ENCODE measurements around the gene NEMF.
"Not testable (repeated sequence)": the region's sequence is repeated elsewhere in the genome, so short reads cannot be mapped to it uniquely, and the experiment has no call there.

NEMF gene

GRCh38 chr14:49852301-49853157 is at the start of gene NEMF:
Gene NEMF (minus strand): TSS chr14:49852788. CDS start chr14:49852753, 35 bp downstream.
- peak; percentile 90 for DNase-seq

GRCh38 chr14:49900973-49901372 is 48.4 kb upstream of the NEMF start:
- no peak for DNase-seq

- no peak for DNase-seq
Measured at GRCh38 chr14:49898485-49898884, 45.9 kb upstream of the NEMF start.

GRCh38 chr14:49897965-49898364 is 45.4 kb upstream of the NEMF start:
- no peak for DNase-seq

GRCh38 chr14:49897414-49897813 is 44.8 kb upstream of the NEMF start:
- no peak for DNase-seq

- DNase-seq = no peak
Measured at GRCh38 chr14:49896966-49897365, 44.4 kb upstream of the NEMF start.

- DNase-seq = not testable (repeated sequence)
Measured at GRCh38 chr14:49896272-49896671, 43.7 kb upstream of the NEMF start.

GRCh38 chr14:49895480-49895879 is 42.9 kb upstream of the NEMF start:
- no peak for DNase-seq

- DNase-seq = not testable (repeated sequence)
Measured at GRCh38 chr14:49894214-49895107, 41.9 kb upstream of the NEMF start.

- DNase-seq = no peak
Measured at GRCh38 chr14:49893309-49894213, 41.0 kb upstream of the NEMF start.

- DNase-seq = peak; percentile 96
Measured at GRCh38 chr14:49892636-49893308, 40.2 kb upstream of the NEMF start, which contains the start of gene ARF6. Gene ARF6 (plus strand): TSS chr14:49893082. CDS start chr14:49893737, 655 bp downstream.

GRCh38 chr14:49892301-49892635 is 39.7 kb upstream of the NEMF start:
- peak; percentile 92 for DNase-seq

- DNase-seq = no peak
Measured at GRCh38 chr14:49888293-49888692, 35.7 kb upstream of the NEMF start.

- DNase-seq = no peak
Measured at GRCh38 chr14:49886523-49886922, 33.9 kb upstream of the NEMF start.

- DNase-seq = no peak
Measured at GRCh38 chr14:49882826-49883694, 30.5 kb upstream of the NEMF start.

GRCh38 chr14:49881350-49882001 is 28.9 kb upstream of the NEMF start:
- DNase-seq = no peak

GRCh38 chr14:49880267-49881064 is 27.9 kb upstream of the NEMF start:
- DNase-seq = no peak

GRCh38 chr14:49879646-49880204 is 27.1 kb upstream of the NEMF start:
- peak; percentile 44 for DNase-seq

- DNase-seq = no peak
Measured at GRCh38 chr14:49876563-49877127, 24.1 kb upstream of the NEMF start.
